NCI-H345 (cell line): Measurements from ENCODE around the gene C1QTNF9B.
"Not testable (repeated sequence)": the region's sequence is repeated elsewhere in the genome, so short reads cannot be mapped to it uniquely, and the experiment has no call there.

ENCODE experiments used
- DNase-seq: peaks from one replicate; lab custom pipeline; 2025; lab: John Stamatoyannopoulos, UW

C1QTNF9B gene

DNA sequence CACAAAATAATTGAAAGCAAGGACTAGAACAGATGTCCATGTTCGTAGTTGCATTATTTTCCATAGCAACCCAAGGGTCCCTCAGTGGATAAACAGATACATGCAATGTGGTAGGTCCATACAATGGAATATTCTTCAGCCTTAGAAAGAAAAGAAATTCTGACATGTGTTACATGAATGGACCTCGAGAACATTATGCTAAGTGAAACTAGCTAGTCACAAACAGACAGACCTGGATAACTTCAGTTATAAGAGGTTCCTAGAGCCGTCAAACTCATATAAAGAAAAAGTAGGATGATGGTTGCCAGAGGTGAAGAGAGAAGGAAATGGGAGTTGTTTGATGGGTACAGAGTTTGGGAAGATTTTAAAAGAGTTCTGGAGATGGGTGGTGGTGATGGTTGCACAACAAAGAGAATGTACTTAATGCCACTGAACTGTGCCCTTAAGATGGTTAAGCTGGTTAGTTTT is at the start of gene C1QTNF9B:
TSS of gene C1QTNF9B (minus strand) at position 51 of the 468 bp plus-strand sequence.
- DNase-seq = not testable (repeated sequence)

DNA sequence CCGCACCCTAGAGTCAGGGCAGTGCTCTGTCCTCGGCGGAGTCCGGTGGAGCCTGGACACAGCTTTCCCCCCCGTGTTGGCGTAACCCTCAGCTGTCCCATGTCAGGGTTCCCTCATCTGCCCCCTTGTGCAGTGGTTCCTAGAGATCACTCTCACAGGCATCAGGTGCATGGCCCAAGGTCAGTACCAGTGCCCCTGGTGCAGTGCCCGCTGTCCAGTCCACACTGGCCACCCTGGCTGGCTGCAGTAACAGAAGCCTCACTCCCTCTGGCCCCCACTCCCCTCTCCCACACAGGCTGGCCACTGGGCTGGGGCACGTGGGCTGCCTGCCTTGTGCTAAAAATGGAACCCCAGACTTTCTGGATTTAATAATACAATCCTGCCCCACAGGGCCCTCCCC is 49.6 kb upstream of the C1QTNF9B start:
- DNase-seq = no peak

DNA sequence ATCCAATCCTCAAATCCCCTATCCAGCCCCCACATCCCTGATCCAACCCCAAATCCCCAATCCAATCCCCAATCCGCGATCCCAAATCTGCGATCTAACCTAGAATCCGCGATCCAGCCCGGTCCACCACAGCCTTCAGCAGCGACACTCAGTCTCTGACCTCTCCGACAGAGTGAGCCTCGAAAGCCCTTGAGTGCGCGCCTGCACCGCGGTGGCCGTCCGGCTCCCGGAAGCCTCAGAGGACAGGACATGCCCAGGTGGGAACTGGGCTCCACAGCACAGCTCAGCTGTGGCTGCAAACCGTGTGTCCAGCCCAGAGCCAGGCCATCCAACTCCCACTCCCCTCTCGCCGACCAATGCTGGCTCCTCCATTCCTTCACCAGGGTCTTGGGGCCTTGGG is 48.8 kb upstream of the C1QTNF9B start:
- no peak for DNase-seq

DNA sequence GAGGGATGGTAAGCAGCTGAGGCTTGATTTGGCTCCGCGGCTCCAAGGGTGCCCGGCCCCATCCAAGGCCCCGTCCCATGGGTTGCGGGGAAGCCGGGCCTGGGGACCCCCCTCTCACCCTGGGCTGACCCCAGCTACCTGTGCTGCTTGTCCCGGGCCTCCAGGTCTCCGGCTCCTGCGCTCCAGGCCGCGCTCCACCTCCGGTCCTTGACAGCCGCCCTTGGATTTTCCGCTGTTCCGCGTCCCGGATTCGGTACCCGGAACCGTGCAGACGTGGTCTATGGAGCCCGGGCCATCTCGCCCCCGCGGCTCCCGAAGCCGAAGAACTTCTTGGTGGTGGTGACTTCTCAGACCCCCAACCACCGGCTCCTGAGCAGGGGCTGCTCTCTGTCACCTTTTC is 48.3 kb upstream of the C1QTNF9B start:
- DNase-seq = no peak

DNA sequence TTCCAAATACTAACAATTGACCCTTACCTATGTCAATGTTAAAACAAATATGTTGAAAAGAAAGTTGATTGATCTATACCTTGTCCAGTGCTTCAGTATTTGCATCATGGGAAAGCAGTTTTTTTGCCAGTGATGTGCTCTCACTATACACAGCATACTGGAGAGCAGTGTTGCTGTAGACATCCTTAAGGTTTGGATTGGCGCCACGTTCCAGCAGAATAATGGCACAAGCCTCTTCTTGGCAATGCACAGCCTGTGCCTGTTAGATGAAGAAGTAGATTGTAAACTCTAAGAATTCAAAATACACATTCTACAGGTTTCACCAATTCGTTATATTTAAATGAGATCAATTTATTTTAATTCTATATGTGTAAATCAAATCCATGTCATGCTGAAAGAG is 43.9 kb upstream of the C1QTNF9B start:
- no peak for DNase-seq

DNA sequence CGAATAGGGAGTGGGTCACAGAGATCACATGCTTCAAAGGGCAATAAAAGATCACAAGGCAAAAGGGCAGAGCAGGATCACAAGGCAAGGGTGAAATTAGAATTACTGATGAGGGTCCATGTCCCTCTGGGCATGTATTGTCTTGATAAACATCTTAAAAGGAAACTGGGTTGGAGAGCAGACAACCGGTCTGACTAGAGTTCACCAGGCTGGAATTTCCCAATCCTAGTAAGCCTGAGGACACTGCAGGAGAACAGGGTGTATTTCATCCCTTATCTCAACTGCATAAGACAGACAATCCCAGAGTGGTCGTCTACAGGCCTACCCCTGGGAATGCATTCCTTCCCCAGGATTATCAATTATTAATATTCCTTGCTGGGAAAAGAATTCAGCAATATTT is 42.4 kb upstream of the C1QTNF9B start:
- not testable (repeated sequence) for DNase-seq

DNA sequence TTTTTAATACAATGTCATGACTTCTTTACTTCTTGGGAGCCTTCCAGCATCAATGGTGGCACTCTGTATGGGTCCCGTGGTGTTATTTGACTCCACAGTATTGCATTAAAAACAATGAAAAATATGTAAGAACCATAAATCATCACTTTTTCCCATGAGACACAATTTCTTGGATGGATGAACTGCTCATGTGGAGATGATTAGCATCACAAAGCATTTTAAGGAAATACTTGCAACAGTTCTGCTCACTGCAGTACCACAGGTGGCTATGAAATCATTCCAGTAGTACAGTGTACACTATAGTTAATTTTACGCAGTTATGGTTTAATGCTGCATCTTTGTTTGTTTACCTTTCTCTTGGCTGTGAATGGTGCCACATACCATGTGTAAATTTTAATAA is 37.2 kb upstream of the C1QTNF9B start:
- DNase-seq = no peak

DNA sequence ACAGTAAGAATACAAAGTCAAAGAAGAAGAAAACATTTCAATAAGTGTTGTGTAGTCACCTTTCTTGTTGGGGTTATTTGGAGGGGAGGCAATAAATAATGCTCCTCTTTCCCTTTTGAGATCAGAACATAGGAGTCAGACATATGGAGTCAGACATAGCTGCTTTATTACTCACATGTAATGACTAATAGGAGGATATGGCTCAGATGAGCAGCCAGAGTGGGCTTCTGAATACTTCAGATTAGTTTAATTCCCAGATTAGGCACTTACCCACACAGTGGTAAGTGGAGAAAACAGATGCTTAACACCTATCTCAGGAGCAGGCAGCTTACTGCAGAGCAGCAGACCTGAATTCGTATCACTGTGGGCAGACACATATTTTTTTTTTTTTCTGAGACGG is 31.7 kb upstream of the C1QTNF9B start:
- no peak for DNase-seq

DNA sequence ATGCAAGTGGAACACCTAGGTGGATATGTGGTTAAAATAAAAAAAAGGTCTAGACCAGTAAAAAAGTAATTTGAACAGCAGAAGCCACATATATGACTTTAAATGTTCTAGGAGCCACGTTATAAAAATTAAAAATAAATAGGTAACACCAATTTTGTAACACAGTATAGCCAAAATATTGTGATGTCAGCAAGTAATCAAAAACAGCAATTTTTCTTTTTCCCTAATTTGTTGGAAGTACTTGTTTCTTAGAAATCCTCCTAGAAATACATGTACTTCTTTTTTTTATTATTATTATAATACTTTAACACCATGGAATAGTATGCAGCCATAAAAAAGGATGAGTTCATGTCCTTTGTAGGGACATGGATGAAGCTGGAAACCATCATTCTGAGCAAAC is 25.7 kb upstream of the C1QTNF9B start:
- DNase-seq = no peak

DNA sequence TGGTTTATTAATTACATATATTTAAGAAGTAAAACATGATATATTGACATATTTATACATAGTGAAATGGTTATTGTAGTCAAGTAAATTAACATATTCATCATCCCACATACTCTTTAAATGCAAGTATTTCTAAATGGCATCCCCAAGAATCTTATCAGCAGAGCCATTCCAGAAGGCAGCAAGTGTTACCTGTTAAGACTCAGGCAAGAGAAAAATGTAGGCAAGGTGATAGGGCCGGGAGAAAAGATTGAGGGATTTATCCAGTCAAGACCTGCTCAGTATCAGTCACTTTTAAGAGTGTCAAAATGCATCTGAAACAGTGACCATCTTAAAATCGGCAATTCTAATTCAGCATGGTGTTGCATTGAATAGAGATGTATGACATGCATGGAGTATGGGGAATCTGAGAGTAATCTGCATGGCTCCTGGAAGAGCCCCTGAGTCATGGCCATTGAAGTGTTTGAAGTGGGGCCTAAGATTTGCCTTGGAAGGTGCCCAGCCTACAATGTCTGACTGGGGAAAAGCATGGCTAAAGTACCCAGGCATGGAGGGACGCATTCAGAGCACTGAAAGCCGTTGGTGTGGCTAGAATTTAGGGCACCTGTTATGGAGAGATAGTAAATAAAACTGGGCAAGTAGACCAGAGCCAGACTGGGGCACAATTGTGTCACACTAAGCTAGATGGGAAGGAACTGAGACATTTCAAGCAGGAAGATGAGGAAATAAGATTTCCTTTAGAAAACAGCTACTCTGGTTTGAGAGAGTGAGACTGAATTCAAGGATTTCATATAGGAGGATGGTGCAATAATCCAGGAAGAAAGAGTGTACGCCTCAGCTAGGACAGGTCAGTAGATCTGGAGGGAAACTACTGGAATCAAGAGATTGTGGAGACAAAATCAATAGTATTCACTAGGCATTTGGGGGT is 25.0 kb upstream of the C1QTNF9B start:
- DNase-seq = no peak

DNA sequence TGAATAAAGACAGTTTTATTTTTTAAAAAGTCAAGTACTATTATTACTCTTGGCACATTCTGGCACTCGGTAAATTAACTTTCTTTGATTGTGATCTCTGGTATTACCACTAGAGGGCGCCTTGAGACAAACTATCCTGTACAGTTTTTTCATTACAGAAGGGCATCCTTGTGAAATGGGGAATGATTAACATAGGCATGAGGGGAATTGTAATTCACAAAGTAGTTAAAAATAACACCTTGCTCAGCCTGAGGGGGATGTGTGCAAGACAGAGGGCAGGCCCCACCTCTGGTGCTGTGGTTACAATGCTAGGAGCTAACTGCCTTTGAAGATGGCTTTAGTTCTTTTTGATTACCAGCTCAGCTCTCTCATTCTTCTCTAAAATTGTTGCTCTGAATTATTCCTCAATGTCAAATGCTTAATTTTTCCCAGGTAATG is 24.2 kb upstream of the C1QTNF9B start:
- DNase-seq = peak; percentile 35

DNA sequence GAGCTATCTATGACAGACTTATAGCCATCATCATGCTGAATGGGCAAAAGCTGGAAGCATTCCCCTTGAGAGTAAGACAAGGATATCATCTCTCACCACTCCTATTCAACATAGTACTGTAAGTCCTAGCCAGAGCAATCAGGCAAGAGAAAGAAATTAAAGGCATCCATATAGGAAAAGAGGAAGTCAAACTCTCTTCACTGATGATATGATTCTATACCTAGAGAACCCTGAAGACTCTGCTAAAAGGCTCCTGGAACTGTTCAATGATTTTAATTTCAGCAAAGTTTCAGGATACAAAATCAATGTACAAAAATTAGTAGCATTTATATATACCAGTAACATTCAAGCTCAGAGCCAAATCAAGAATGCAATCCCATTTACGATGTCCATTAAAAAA is 21.7 kb upstream of the C1QTNF9B start:
- DNase-seq = no peak

DNA sequence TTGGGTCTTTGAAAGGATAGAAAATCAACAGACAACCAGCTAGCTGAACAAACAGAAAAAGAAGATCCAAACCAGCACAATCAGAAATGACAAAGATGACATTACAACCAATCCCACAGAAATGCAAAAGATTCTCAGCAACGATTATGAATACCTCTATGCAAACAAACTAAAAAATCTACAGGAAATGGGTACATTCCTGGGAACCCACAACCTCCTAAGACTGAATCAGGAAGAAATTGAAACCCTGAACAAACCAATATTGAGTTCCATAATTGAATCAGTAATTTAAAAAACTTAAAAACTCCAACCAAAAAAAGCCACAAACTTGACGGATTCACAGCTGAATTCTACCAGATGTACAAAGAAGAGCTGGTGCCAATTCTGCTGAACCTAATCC is 20.9 kb upstream of the C1QTNF9B start:
- no peak for DNase-seq

DNA sequence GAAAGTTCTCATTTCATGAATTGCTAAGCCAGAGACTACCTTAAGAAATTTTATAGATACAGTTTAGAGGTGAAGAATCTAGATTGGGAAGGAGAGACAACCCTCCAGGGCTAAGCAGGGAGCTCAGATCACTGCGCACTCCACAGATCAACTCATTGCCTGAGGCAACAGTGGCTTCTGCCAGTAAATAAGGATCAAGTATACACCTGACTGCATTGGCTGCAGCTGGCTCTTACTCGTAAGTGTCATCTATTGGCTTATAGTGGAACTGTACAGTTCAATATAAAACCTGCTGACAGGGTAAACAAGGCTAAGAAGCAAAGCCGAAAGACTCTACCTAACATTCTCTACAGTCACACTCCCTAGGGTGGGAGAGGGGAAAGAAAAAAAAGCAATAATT is 18.0 kb upstream of the C1QTNF9B start:
- DNase-seq = peak; percentile 85

DNA sequence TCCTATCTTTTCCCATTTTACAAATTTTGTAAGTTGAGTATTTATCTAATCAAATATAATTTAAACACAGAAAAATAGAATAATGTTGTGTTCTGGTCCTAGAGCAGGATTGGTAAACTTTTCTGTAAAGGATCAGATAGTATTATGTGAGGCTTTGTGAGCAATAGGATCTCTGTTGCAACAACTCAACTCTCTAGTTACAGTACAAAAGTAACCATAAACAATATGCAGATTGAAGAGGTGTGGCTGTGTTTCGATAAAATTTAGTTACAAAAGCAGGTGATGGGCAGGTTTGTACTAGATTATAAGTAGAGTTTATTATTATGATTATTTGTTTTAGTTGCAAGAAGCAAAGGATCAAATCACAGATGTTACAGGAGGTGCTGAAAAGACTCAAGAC is 15.2 kb upstream of the C1QTNF9B start:
- DNase-seq = no peak

DNA sequence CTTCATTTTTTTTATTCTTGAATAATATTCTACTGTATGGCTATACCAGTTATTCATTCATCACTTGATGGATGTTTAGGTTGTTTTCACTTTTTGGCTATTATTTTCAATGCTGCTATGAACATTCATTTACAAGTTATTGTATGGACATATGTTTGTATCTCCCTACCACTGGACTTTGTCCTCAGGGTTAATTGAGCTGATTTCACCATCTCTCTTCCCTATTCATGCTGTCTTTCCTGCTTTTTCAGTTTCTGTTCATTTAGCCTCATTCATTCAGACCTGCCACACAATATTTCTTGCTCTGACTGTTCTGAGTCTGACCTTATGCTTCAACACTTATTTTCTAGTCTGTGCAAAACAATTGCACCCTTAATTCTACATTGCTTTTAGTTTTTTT is 12.3 kb upstream of the C1QTNF9B start:
- no peak for DNase-seq

DNA sequence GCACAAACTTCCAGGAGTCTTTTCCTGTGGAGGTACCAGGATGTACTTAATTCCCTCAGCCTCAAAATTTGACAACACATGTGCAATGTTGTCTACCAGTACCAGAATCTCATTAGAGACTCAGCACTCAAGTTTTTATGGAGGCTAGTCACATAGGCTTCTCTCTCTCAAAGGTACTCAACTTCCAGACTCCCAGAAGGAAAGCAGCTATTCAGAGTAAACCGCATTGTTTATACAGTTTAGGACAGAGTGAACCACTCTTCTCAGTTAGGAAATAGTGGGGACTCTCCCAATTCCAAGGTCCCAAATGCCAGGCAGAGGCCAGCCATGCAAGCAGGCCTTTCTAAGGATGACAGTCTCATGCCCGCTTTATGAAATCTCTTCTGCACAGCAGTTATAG is 8.5 kb upstream of the C1QTNF9B start:
- DNase-seq = no peak

DNA sequence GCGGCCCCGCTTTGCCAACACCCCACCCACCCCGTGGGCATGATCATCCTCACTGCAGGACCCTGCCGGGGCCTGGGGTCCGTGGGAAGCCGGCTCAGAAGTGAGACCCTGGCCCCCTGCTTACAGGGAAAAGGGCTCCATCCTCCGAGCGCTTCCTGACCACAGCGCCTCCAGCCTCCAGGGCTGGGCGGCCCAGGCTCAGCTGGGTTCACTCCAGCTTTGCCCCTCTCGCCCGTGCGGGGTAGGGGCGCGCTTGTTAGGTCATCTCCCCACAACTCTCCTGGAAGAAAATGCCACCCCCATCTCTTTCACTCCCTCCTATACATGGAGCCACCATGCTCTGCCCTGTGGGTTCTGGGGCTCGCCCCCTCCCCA is 6.6 kb upstream of the C1QTNF9B start:
- no peak for DNase-seq

DNA sequence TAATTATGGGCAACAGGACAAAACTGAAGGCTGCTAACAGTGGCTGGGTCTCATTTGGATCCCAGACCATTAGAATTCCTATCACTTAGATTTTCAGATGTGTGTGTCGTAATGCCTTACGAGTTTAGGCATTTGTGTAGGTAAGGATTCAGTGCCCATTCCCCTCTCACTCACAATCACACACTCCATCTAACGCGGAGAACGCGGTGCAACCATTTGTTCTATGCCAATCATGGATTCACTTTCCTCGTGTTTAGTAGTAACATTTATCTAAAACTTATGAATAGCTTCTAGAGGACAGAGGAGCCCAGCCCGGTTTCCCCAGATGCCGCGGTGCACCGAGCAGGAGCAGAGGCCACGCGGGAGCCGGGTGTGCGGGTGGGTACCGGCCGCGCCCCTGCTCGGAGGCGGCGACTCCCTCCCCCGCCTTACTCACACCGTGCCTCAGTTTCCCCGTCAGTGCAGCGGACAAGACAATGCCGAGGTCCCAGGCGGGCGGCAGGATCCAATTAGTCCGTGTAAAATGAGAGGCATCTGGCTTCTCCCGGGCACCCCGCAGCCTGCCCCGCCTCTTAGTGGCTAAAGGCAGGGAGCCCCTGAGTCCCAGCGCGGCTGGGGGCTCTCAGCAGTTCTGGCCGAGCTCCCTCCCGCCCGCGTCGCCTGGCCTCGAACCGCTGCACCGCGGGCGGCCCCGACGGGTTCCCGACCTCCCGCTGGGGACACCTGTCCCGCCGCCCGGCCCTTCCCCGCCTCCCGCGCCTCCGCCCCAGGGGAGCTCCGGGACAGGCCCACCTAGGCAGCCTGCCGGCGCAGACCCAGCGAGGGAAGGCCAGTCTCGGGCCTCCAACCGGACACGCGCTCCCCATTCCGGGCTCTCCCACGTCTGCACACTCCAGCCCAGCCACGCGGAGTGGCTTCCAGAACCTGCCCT is 5.9 kb upstream of the C1QTNF9B start:
- no peak for DNase-seq

DNA sequence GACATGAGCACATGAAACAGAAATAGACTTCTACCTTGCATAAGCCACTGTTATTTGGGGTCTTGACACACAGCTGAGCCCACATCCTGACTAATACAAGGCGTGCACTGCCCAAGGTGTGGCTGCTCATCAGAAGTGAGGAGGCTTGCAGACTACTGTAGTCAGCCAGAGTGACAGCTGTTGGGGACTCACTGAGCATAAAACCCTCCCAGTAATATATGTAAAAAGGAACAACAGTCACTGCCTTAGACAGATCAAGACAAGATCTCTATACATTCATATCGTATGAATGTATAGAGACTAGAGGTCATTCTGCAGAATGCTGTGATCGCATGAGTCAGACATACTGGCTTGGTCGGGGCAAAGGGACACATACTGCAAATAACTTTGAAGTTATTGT is 4.1 kb upstream of the C1QTNF9B start:
- DNase-seq = no peak

DNA sequence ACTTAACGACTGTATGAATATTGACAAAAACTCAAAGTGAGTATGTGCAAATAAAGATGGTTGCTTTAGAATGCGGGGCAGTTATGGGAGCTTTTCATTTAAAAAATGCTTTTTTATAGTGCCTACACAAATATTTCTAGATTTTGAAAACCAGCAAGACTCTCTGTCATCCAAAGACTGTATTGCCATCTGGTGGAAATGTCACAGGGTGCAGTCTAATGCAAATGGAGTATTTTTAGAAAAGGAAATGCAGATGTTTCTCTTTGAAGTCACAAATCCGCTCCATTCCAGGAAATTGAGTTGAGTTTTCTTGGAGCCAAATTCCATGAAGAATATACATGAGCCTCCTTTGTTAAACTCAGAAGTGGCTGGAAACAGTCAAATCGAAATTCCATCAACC is 2.3 kb upstream of the C1QTNF9B start:
- no peak for DNase-seq

DNA sequence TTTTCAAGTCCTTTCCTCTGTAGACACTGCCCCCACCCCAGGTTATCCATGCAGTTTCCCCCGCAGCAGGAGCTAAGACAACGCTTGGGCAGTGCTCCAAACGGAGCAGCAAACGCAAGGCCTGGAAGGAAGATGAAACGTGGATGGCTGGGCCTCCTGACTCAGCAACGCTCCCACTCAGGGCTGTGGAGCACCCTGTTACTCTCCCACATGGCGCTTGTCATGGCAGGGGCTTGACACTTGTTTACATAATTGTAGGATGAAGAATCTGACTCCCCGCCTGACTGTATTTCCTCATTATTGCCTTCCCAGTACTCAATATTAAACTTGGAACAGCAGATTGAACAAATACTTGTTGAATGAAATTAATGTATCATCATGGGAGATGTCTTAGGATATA is 799 bp upstream of the C1QTNF9B start:
- no peak for DNase-seq

DNA sequence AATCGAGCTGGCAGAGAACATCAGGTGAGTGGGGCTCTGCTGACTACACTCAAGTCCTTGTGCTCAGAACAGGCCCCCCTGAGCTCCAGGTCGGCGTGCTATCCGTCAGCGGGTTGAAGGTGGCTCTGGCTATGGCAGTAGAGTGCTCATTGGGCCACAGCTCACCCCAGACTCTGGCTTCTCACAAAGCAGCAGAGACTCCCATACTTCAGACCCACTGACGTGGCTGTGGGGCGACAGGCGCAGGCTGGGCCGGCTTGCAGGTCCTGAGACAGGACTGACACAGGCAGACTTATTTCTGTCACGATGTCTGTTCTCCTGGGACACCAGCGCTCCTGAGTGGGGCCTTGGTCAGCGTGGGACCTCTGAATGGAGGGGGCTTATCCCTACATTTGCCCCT is 2.6 kb downstream of the C1QTNF9B start:
- DNase-seq = not testable (repeated sequence)
